ENCODE measurements around the gene NUP62.

- TF ChIP-seq CTCF (optimal IDR thresholded peaks at IDR 0.05 in 1 of 3, IDR thresholded peaks at IDR 0.05 in 1 of 3, conservative IDR thresholded peaks at IDR 0.05 in 1 of 3; ENCODE audit: extremely low read depth in 1 of 3, insufficient read depth in 2 of 3, low read length in 3 of 3) (no peak), EZH2 (IDR thresholded peaks at IDR 0.05; ENCODE audit: low read length) (no peak)
These were observed 49.0 kb downstream of the NUP62 start for GRCh38 chr19:49880162-49880869.

Data from keratinocyte (primary cell).